Stimulated activated CD8-positive, alpha-beta memory T cell treated with anti-CD3 and anti-CD28 coated beads, Interleukin-4, amount 100 ng/mL, for 4 hours (primary cell): ENCODE measurements around the gene DNAH17.

Source experiments
- DNase-seq, 2 donors: peaks; one replicate each; pipeline ENCODE4 v3.0.0-alpha.2; 2020; ENCODE audit warnings: low read depth in 2 of 2, low spot score in 1 of 2

The DNAH17 gene

GRCh38 chr17:78375401-78376151 is 201.6 kb downstream of the DNAH17 start:
- no peak for DNase-seq

GRCh38 chr17:78374631-78375274 is 202.4 kb downstream of the DNAH17 start:
- DNase-seq: no peak

- no peak for DNase-seq
Measured at GRCh38 chr17:78374189-78374588, 203.0 kb downstream of the DNAH17 start.
